Muscle of leg (tissue), 11 donors: ENCODE measurements around the gene SMC1B. TPM values are rescaled to one million over a fixed set of nuclear protein-coding genes. Genes with fewer than 3 reads are reported as not detected.
"Not testable (repeated sequence)": the region's sequence is repeated elsewhere in the genome, so short reads cannot be mapped to it uniquely, and the experiment has no call there.

Experiments used
- DNase-seq: peaks from one replicate; pipeline ENCODE4 v3.0.0; 2013
- H3K27ac ChIP-seq: one replicate; pipeline ENCODE4 v1.5.1; 2013; ENCODE audit warnings: mild to moderate bottlenecking, low read length, control low read depth
- H3K27me3 ChIP-seq: one replicate; pipeline ENCODE4 v1.6.1; 2013; ENCODE audit warnings: low read length; ENCODE audit not compliant: control insufficient read depth, insufficient read depth
- H3K36me3 ChIP-seq: one replicate; pipeline ENCODE4 v1.6.1; 2013; ENCODE audit warnings: low read length; ENCODE audit not compliant: control insufficient read depth, insufficient read depth
- H3K4me1 ChIP-seq: one replicate; pipeline ENCODE4 v1.6.1; 2013; ENCODE audit warnings: low read length; ENCODE audit not compliant: control insufficient read depth, insufficient read depth
- H3K4me3 ChIP-seq: one replicate; pipeline ENCODE4 v1.5.1; 2013; ENCODE audit warnings: low read length, control low read depth
- H3K9me3 ChIP-seq: replicated peaks from 2 replicates; pipeline ENCODE4 v1.6.1; 2013; ENCODE audit warnings: low read depth, low read length; ENCODE audit not compliant: control insufficient read depth
- WGBS: methylation state at CpG from one replicate; pipeline ENCODE4 v1.1.5; 2013; ENCODE audit warnings: missing lambda C conversion rate; ENCODE audit not compliant: insufficient coverage; 5-methylcytosine and 5-hydroxymethylcytosine counted together
- polyA plus RNA-seq, 8 donors: library from polyadenylated mRNA; unstranded; fragments of 120-200 nt; gene quantifications; one replicate each; pipeline versions ENCODE4 v1.2.1 to v1.2.3, GENCODE V29; 2013; ENCODE audit warnings: inconsistent platforms in 1 of 8, low replicate concordance in 1 of 8; ENCODE audit not compliant: insufficient read length in 8 of 8, insufficient read depth in 1 of 8
- total RNA-seq: library from RNA; stranded (reverse); fragments of 120-200 nt; gene quantifications from one replicate; pipeline ENCODE4 v1.2.4, GENCODE V29; 2013

The SMC1B gene
- total and polyA plus RNA-seq, 9 donors: 0.04 to 0.16 (median 0.08) TPM; not detected in 1

DNA sequence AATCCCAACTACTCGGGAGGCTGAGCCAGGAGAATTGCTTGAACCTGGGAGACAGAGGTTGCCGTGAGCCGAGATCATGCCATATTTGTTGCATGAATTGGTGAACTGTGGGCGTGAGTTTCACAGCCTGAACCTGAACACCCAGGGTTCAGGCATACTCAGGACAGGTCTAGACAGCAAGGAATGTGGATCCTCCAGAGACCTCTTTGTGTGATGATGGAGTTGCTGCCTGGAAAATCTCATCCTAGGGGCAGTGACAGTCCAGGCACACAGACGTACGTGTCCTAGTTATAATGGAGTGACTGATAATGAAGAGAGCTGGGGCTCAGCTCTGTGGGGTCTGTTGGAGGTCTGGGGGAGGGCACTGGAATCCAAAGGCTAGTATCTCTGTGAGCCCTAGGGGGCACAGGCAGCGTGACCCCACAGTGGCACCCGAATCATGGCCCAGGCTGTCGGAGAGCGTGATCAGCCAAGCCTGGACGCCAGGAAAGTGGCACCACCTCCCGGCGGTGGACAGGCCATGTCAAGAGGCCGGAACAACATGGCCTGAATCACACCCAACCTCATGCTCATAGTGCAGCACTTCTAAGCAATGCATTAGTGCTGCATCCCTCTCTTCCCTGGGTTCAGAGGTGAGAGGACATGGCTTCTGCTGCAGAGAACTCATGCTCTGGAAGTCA, 31.8 kb upstream of the SMC1B start:
- Histone ChIP-seq H3K27ac (no peak overlapping the region), H3K4me1 (peaks cover 6% of the 10 kb centered on the region), H3K4me3 (no peak overlapping the region), H3K36me3 (no peaks in the 10 kb centered on the region), H3K27me3 (no peaks in the 10 kb centered on the region), H3K9me3 (no peaks in the 10 kb centered on the region)
- WGBS: 93% methylated on average over 13 of the region's 14 CpGs
- no peak for DNase-seq

DNA sequence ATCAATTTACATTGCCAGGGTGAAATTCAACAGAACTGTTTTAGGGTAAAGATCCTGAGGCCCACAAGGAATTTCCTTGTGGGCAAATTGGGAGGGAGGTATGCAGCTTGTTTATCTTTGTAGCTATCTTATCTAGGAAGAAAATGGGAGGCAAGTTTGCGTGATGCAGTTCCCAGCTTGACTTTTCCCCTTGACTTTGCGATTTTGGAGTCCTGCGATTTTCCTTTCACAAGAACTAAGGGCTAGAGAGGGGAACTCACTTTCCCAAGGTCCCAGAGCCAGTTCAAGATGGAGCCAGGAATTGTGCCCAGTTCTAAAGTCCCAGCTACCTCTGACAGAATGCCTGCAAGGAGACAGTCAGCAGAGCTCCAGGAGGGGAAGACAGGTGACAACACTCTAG, 30.8 kb upstream of the SMC1B start:
- no peak for DNase-seq
- Histone ChIP-seq H3K9me3 (no peaks in the 10 kb centered on the region), H3K4me1 (peaks cover 4% of the 10 kb centered on the region), H3K27ac (no peak overlapping the region), H3K4me3 (no peak overlapping the region), H3K27me3 (no peaks in the 10 kb centered on the region), H3K36me3 (no peaks in the 10 kb centered on the region)
- 86% methylated on average over 3 of the region's 3 CpGs for WGBS

DNA sequence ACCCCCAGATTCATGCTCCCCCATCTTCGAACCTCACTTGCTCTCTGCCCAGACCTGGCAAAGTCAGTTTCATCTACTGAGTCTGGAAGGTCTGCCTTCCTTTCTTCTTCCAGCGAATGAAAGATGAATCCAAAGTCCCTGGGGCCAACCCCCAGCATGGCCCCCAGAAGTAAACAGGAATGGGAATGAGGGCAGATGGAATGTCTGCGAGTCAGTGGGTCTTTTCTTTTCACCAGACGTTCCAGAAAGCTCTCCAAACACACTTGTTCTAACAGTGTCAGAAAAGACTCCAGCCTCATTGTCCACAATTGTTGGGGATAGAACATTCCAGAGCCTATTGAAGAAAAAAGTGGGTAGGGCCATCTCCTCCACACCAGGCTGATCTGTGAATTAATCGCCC, 28.7 kb upstream of the SMC1B start:
- WGBS: 100% methylated on average over 1 of the region's 5 CpGs
- Histone ChIP-seq H3K27me3 (no peaks in the 10 kb centered on the region), H3K4me3 (no peak overlapping the region), H3K9me3 (no peaks in the 10 kb centered on the region), H3K4me1 (peaks cover 4% of the 10 kb centered on the region), H3K27ac (no peak overlapping the region), H3K36me3 (no peaks in the 10 kb centered on the region)
- no peak for DNase-seq

DNA sequence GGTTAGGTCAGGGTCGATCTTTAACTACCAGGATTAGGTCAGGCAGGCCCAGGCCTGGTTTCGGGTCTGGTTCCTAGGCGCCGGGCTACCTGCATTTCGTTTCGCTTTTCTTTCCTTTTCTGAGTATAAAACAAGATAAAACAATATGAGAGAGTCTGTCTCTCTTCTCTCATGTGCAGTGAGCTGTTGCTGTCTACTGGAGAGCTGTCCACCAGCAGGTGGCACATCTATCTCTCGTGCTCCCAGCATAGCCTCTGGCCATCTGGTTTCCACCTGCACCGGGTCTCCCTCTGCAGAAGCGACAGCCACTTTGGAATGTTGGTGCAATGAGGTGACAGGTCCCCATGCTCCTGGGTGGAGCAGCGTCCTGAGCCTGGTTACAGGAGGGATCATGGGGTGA, 27.7 kb upstream of the SMC1B start:
- H3K9me3 ChIP-seq: no peaks in the 10 kb centered on the region
- H3K36me3 ChIP-seq: no peaks in the 10 kb centered on the region
- no peak overlapping the region for H3K27ac ChIP-seq
- 31% methylated on average over 7 of the region's 10 CpGs for WGBS
- DNase-seq: peak; percentile 86
- no peak overlapping the region for H3K4me3 ChIP-seq
- H3K4me1 ChIP-seq: peaks cover 4% of the 10 kb centered on the region
- H3K27me3 ChIP-seq: no peaks in the 10 kb centered on the region

DNA sequence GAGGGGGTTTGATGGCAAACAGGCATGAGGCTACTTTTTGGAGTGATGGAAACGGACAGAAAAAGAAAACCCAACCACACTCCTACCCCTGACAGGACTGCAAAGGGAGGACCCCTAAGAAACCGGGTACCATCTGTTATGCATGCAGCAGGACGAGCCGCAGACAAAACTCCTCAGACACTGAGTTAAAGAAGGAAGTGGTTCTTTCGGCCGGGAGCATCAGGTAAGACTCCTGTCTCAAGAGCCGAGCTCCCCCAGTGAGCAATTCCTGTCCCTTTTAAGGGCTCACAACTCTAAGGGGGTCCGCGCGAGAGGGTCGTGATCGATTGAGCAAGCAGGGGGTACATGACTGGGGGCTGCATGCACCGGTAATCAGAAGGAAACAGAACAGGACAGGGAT, 27.3 kb upstream of the SMC1B start:
- H3K27ac ChIP-seq, H3K27me3 ChIP-seq, DNase-seq, H3K9me3 ChIP-seq, H3K4me1 ChIP-seq, H3K36me3 ChIP-seq, H3K4me3 ChIP-seq: not testable (repeated sequence)
- 54% methylated on average over 7 of the region's 13 CpGs for WGBS

- peaks cover 13% of the 10 kb centered on the region for H3K4me1 ChIP-seq
- H3K27ac ChIP-seq: no peak overlapping the region
- H3K36me3 ChIP-seq: no peaks in the 10 kb centered on the region
- H3K9me3 ChIP-seq: no peaks in the 10 kb centered on the region
- no peak overlapping the region for H3K4me3 ChIP-seq
- DNase-seq: no peak
- no peaks in the 10 kb centered on the region for H3K27me3 ChIP-seq
These were observed 24.9 kb upstream of the SMC1B start for GRCh38 chr22:45438336-45438735.

DNA sequence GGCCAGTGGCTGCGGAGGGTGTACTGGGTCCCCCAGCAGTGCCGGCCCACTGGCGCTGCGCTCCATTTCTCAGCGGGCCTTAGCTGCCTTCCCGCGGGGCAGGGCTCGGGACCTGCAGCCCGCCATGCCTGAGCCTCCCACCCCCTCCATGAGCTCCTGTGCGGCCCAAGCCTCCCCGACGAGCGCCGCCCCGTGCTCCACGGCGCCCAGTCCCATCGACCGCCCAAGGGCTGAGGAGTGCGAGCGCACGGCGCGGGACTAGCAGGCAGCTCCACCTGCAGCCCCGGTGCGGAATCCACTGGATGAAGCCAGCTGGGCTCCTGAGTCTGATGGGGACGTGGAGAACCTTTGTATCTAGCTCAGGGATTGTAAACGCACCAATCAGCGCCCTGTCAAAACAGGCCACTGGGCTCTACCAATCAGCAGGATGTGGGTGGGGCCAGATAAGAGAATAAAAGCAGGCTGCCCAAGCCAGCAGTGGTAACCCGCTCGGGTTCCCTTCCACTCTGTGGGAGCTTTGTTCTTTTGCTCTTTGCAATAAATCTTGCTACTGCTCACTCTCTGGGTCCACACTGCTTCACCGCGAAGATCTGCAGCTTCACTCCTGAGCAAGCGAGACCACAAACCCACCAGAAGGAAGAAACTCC, 23.6 kb upstream of the SMC1B start:
- WGBS: 90% methylated on average over 17 of the region's 34 CpGs
- H3K4me3 ChIP-seq, H3K36me3 ChIP-seq, H3K27me3 ChIP-seq, DNase-seq, H3K9me3 ChIP-seq, H3K27ac ChIP-seq: not testable (repeated sequence)
- H3K4me1 ChIP-seq: peaks cover 13% of the 10 kb centered on the region

DNA sequence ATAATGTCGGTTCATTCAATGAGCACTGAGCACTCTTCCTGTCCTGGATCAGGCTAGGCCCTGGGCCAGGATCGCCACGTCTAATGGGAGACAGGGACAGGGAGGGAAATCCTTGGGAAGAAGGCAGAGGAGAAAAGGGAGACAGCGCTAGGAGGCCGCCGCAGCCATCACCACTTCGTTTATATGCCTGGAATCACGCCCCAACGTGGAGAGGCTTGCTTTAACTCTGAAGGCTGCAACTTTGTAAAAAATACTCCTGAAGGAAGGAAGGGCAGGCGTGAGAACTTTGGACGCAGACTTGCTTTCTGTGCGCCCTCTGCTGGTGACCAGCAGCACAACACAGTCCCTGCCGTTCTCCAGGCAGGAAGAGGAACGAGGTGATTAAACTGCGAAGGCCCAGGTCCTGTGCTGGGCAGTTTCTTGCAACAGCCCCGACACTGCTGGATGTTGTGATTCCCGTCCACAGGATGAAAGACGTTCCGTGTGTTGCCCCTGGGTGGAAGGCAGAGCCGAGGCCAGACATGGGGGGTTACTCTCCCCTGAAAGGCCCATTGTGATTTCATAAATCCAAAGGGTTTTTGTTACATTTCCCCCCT, 22.2 kb upstream of the SMC1B start:
- Histone ChIP-seq H3K9me3 (no peaks in the 10 kb centered on the region), H3K4me1 (peaks cover 9% of the 10 kb centered on the region), H3K27me3 (no peaks in the 10 kb centered on the region), H3K36me3 (no peaks in the 10 kb centered on the region), H3K27ac (peak overlapping the region; percentile 76), H3K4me3 (no peak overlapping the region)
- DNase-seq: peak; percentile 94
- WGBS: 5% methylated on average over 15 of the region's 20 CpGs

DNA sequence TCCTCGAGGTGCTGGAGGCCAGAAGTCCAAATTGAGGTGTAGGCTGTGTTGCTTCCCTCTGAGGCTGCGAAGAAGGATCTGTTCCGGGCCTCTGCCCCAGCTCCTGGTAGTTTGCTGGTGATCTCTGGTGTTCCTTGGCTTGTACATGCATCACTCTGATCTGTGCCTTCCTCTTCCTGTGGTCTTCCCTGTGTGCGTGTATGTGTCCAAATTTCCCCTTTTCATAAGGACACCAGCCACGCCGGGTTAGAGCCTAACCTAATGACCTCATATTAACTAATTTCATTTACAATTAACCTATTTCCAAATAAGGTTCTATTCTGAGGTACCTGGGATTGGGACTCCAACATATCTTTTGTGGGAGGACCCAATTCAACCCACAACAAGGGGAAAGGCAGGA, 21.6 kb upstream of the SMC1B start:
- H3K9me3 ChIP-seq: no peaks in the 10 kb centered on the region
- no peak overlapping the region for H3K4me3 ChIP-seq
- H3K4me1 ChIP-seq: peaks cover 9% of the 10 kb centered on the region
- WGBS: 80% methylated on average over 2 of the region's 6 CpGs
- DNase-seq: no peak
- H3K36me3 ChIP-seq: no peaks in the 10 kb centered on the region
- H3K27me3 ChIP-seq: no peaks in the 10 kb centered on the region
- H3K27ac ChIP-seq: peak overlapping the region; percentile 76

DNA sequence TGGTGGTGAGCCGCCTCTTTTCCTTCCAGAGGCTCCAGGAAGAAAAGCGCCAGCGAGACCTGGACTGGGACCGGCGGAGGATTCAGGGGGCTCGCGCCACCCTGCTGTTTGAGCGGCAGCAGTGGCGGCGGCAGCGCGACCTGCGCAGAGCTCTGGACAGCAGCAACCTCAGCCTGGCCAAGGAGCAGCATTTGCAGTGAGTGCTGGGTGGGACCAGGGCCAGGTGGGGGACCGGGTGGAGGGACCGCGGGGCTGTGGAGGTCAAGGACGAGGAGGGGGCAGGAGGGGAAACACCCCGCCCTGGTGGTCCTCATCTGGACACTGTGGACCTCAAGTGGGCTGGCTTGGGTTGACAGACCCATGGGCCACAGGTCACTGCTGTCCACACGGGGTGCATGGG, 17.5 kb upstream of the SMC1B start:
- Histone ChIP-seq H3K27me3 (peaks cover 2% of the 10 kb centered on the region), H3K36me3 (no peaks in the 10 kb centered on the region), H3K9me3 (peaks cover 4% of the 10 kb centered on the region), H3K4me1 (peaks cover 8% of the 10 kb centered on the region), H3K4me3 (no peak overlapping the region), H3K27ac (no peak overlapping the region)
- no peak for DNase-seq
- 84% methylated on average over 18 of the region's 19 CpGs for WGBS
